PC-3 (cell line): ENCODE data around the gene PPWD1.

ENCODE experiments used
- CTCF ChIP-seq: fragments of 300-600 bp; sonication (generic); conservative IDR thresholded peaks from 2 replicates; pipeline ENCODE4 v1.5.1; 2017; ENCODE audit warnings: antibody characterized with exemption, low read depth, mild to moderate bottlenecking, low read length
- EZH2phosphoT487 ChIP-seq: fragments of 300-600 bp; sonication (generic); IDR thresholded peaks from 2 replicates; pipeline ENCODE4 v1.6.1; 2018; ENCODE audit warnings: mild to moderate bottlenecking, antibody characterized with exemption, low read length, borderline replicate concordance

GRCh38 chr5:65630981-65631380 is 67.9 kb downstream of the PPWD1 start:
- TF ChIP-seq CTCF (no peak), EZH2phosphoT487 (no peak)
